NCI-H1105 (cell line): Measurements from ENCODE around the gene EPHA2.

Experiments used
- DNase-seq: peaks from one replicate; lab custom pipeline; 2025; lab: John Stamatoyannopoulos, UW

The EPHA2 gene

GRCh38 chr1:16134906-16135305, 21.0 kb downstream of the EPHA2 start:
- no peak for DNase-seq

GRCh38 chr1:16134066-16134801, 21.6 kb downstream of the EPHA2 start:
- DNase-seq = no peak

- no peak for DNase-seq
Measured at GRCh38 chr1:16133007-16133961, 22.6 kb downstream of the EPHA2 start.

GRCh38 chr1:16132325-16132785, 23.5 kb downstream of the EPHA2 start:
- no peak for DNase-seq

GRCh38 chr1:16131636-16132324, 24.1 kb downstream of the EPHA2 start:
- no peak for DNase-seq

GRCh38 chr1:16130827-16131226, 25.0 kb downstream of the EPHA2 start:
- DNase-seq = no peak

GRCh38 chr1:16129921-16130543, 25.8 kb downstream of the EPHA2 start:
- DNase-seq = no peak

- no peak for DNase-seq
Measured at GRCh38 chr1:16129316-16129715, 26.6 kb downstream of the EPHA2 start.

- DNase-seq = no peak
Measured at GRCh38 chr1:16128338-16128741, 27.5 kb downstream of the EPHA2 start.

GRCh38 chr1:16127676-16128337, 28.1 kb downstream of the EPHA2 start:
- no peak for DNase-seq

- DNase-seq = no peak
Measured at GRCh38 chr1:16126743-16127515, 28.9 kb downstream of the EPHA2 start.

GRCh38 chr1:16126160-16126559, 29.7 kb downstream of the EPHA2 start:
- DNase-seq = no peak

- no peak for DNase-seq
Measured at GRCh38 chr1:16125483-16125882, 30.4 kb downstream of the EPHA2 start.

- no peak for DNase-seq
Measured at GRCh38 chr1:16125088-16125470, 30.8 kb downstream of the EPHA2 start.

GRCh38 chr1:16124377-16125087, 31.3 kb downstream of the EPHA2 start:
- peak; percentile 2 for DNase-seq

GRCh38 chr1:16122916-16123315, 33.0 kb downstream of the EPHA2 start:
- no peak for DNase-seq

GRCh38 chr1:16122350-16122881, 33.5 kb downstream of the EPHA2 start:
- no peak for DNase-seq

GRCh38 chr1:16120940-16121410, 34.9 kb downstream of the EPHA2 start:
- peak; percentile 11 for DNase-seq

GRCh38 chr1:16120407-16120806, 35.5 kb downstream of the EPHA2 start:
- DNase-seq = no peak

GRCh38 chr1:16119926-16120325, 35.9 kb downstream of the EPHA2 start:
- no peak for DNase-seq
